AG10803 (cell line): ENCODE results near the gene EYS.

Experiments used
- DNase-seq: peaks from one replicate; pipeline ENCODE4 v3.0.0; 2010; ENCODE audit warnings: low read depth
- H3K4me3 ChIP-seq: 2 replicates; pipeline ENCODE4 v1.5.1; 2011; ENCODE audit warnings: mild to moderate bottlenecking, low read length, control low read depth
- TF ChIP-seq, protein P1 (sequence below): conservative IDR thresholded peaks from 2 replicates; pipeline ENCODE4 v1.5.1; 2011; ENCODE audit warnings: mild to moderate bottlenecking, low read length, control low read depth, inconsistent platforms

EYS gene

DNA sequence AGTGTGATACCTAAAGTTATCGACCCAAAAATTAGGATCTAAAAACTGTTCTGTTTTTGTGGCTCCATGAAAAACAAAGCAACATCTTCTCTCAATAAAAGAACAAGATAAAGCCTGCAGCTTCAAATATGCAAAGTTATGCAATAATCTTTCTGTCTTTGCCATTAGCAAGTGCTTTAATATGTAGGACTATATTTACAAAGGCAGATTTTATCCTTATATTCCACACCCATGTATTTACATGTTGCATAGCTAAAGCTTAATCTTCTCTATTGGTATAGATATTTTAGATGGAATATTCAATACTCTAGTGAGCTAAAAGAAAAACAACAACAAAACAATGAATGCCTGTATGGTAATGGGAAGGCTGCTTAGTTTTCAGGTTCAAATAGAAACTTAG is 1443.2 kb downstream of the EYS start:
- TF ChIP-seq, protein P1, sequence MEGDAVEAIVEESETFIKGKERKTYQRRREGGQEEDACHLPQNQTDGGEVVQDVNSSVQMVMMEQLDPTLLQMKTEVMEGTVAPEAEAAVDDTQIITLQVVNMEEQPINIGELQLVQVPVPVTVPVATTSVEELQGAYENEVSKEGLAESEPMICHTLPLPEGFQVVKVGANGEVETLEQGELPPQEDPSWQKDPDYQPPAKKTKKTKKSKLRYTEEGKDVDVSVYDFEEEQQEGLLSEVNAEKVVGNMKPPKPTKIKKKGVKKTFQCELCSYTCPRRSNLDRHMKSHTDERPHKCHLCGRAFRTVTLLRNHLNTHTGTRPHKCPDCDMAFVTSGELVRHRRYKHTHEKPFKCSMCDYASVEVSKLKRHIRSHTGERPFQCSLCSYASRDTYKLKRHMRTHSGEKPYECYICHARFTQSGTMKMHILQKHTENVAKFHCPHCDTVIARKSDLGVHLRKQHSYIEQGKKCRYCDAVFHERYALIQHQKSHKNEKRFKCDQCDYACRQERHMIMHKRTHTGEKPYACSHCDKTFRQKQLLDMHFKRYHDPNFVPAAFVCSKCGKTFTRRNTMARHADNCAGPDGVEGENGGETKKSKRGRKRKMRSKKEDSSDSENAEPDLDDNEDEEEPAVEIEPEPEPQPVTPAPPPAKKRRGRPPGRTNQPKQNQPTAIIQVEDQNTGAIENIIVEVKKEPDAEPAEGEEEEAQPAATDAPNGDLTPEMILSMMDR, result no peak
- no peak for DNase-seq
- H3K4me3 ChIP-seq, result no peak overlapping the region

DNA sequence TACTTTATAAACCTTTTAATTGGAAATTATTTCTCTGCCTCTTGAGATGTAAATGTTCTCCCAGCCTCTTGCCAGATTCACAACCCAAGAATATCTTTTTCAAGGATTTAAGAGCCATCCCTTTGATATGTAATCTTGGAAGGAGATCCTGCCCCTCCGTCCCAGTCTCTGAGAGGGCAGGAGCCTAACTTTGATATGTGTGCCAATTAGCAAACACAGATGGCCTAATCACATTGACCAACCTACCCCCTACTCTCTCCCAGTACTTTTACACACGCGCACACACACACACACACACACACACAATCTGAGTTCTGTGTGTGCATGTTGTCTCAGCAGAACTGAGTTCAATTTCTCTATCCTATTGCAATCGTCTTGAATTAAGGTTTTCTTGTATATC is 1447.7 kb downstream of the EYS start:
- no peak overlapping the region for H3K4me3 ChIP-seq
- TF ChIP-seq, protein P1, result no peak
- DNase-seq, result no peak

DNA sequence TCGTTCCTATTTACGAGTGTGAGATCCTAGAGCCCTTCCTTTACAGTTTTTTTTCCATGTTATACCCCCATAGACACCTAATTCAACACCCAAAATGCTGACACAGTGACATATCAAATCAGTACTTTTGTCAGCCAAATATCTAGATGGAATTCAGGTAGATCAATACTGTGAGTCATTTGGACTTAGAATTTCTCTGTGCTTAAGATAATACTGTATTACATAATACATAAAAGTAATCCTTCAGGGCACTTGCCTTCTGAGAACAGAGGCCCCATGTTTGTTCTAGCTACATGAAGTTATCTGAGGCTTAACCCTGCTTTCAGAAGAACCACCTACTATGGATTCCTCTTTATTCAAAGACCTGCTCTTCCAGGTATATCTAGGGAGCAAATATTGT is 1448.3 kb downstream of the EYS start:
- H3K4me3 ChIP-seq, result no peak overlapping the region
- TF ChIP-seq, protein P1, result no peak
- no peak for DNase-seq

DNA sequence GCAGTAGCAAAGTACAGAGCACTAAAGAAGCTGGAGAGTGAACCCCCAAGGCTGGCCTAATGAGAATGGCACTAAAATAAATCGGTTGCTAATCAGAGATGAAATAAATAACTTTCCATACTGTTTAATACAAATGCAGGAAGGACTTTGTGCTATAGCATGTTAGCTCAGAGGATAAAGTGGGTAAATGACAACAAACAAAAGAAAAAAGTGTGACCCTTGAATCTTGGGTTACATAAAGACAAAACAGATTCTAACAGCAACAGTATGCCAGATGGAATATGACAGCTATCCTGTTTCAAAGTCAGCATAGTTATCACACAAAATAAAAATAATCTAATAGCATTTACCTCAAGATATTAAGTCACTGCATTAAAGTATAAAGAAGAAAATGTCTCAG is 1448.7 kb downstream of the EYS start:
- TF ChIP-seq, protein P1, result no peak
- no peak overlapping the region for H3K4me3 ChIP-seq
- DNase-seq, result no peak

DNA sequence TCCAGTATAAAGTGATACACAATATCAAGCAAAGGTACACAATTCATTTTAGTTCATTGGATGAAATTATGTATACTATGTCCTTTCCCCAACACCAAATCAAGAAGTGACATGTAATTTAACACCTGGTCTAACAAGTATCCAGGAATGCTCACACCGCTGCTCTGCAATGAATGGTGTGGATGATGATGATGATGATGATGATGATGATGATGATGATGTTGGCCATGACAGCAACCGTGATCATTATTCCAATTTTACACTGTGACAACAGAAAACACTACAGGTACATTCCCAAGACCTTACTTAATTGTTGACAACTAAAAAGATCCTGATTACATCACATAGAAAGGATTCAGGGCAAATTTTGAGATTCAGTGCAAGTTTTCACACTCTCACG is 1449.4 kb downstream of the EYS start:
- TF ChIP-seq, protein P1, result no peak
- no peak for DNase-seq
- H3K4me3 ChIP-seq, result no peak overlapping the region

DNA sequence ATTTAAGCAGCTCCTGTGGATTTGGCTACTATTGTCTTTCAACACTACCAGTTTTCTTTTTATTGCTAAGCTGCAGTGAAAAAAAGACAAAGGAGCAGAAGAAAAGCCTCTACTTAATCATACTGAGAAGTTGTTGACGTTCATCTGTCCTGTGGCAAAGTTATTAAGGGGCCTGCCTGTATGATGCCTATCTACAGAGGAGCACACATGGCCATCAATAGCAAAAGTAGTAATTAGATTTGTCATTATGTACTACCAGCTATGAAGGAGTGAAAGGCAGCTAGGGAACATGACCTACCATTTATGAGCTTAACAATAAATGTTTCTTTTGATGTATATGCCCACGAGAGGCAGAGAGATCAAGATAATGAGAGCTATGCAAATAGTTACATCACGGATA is 1450.5 kb downstream of the EYS start:
- TF ChIP-seq, protein P1, result no peak
- no peak overlapping the region for H3K4me3 ChIP-seq
- DNase-seq, result no peak

DNA sequence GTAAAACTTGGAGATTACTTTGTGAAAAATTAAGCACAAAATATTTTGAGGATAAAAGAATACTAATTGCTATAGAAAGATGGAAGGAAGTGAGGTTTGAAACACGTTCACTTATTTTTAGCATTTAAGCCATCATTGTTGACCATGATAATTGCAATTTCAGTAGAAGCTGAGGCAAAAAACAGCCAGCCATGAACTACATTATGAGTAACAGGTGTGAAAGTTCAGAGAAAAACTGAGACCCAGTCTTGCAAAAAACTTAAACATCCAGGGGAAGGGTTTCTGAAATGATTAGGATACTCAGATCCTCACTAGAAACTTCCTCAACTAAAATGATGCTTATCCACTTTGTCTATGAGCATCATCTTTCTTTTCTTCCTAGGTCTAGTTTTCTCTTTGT is 1452.0 kb downstream of the EYS start:
- H3K4me3 ChIP-seq, result no peak overlapping the region
- TF ChIP-seq, protein P1, result no peak
- DNase-seq, result no peak
